ENCODE data around the gene TPST2. TPM values are rescaled to one million over a fixed set of nuclear protein-coding genes. Genes with fewer than 3 reads are reported as not detected.

TPST2 gene
- total RNA-seq, 1 donor from 2014 or later, result 11.0 TPM

GRCh38 chr22:26593763-26594162, 3.8 kb upstream of the TPST2 start:
- DNase-seq (no peak), ATAC-seq (ENCODE audit: low read depth) (no peak)
- TF ChIP-seq CTCF (IDR thresholded peaks at IDR 0.05), result no peak
- Mint-ChIP-seq H3K4me3 (no peak overlapping the region), H3K9me3 (no peaks in the 10 kb centered on the region), H3K27me3 (peaks cover 2% of the 10 kb centered on the region), H3K27ac (no peak overlapping the region), H3K4me1 (peaks cover 24% of the 10 kb centered on the region), H3K36me3 (ENCODE audit: low read depth) (no peaks in the 10 kb centered on the region)
- ChIA-PET CTCF (no interaction called here), POLR2A (no interaction called here)
- intact Hi-C loops (cut with micrococcal nuclease), result loop anchor here (5.0 kb wide), 1 partner anchor 161 kb away; no protein-coding TSS in a partner anchor

GRCh38 chr22:26592421-26592891, 2.5 kb upstream of the TPST2 start:
- ATAC-seq (ENCODE audit: low read depth) (no peak), DNase-seq (no peak)
- no peak for TF ChIP-seq CTCF (IDR thresholded peaks at IDR 0.05)
- Mint-ChIP-seq H3K4me1 (peaks cover 31% of the 10 kb centered on the region), H3K27me3 (no peaks in the 10 kb centered on the region), H3K4me3 (no peak overlapping the region), H3K9me3 (no peaks in the 10 kb centered on the region), H3K36me3 (ENCODE audit: low read depth) (no peaks in the 10 kb centered on the region), H3K27ac (peak overlapping the region; percentile 0)
- CTCF ChIA-PET, result no interaction called here
- POLR2A ChIA-PET, result no interaction called here
- intact Hi-C loops (cut with micrococcal nuclease), result loop anchor here (5.0 kb wide), 1 partner anchor 160 kb away; no protein-coding TSS in a partner anchor

- H3K27ac Mint-ChIP-seq, result peak overlapping the region; percentile 30
- no peaks in the 10 kb centered on the region for H3K27me3 Mint-ChIP-seq
- intact Hi-C loops (cut with micrococcal nuclease), result loop anchor here (5.0 kb wide), 1 partner anchor 107 kb away; the partner anchor contains the start of genes HPS4 and SRRD
- DNase-seq (no peak), ATAC-seq (ENCODE audit: low read depth) (peak; percentile 29)
- no peaks in the 10 kb centered on the region for H3K36me3 Mint-ChIP-seq (ENCODE audit: low read depth)
- H3K4me3 Mint-ChIP-seq, result peak overlapping the region; percentile 86
- no peak for TF ChIP-seq CTCF (IDR thresholded peaks at IDR 0.05)
- POLR2A ChIA-PET, result interaction anchor here (1.3 to 1.4 kb wide), 2 partner anchors 54 to 1330 kb away, joined by 3 read pairs; partner anchors contain the start of gene PITPNB
- no peaks in the 10 kb centered on the region for H3K9me3 Mint-ChIP-seq
- CTCF ChIA-PET, result no interaction called here
- H3K4me1 Mint-ChIP-seq, result peaks cover 39% of the 10 kb centered on the region
Observed at GRCh38 chr22:26589367-26589844, 526 bp downstream of the TPST2 start.

- intact Hi-C loops (cut with micrococcal nuclease), result loop anchor here (5.0 kb wide), 1 partner anchor 107 kb away; the partner anchor contains the start of genes HPS4 and SRRD
Observed at GRCh38 chr22:26588729-26589366, 1.1 kb downstream of the TPST2 start.

More at GRCh38 chr22:26588729-26589366, 1.1 kb downstream of the TPST2 start:
- no peak for DNase-seq
- Mint-ChIP-seq H3K27me3 (no peaks in the 10 kb centered on the region), H3K9me3 (no peaks in the 10 kb centered on the region), H3K4me3 (peak overlapping the region; percentile 86), H3K4me1 (peaks cover 43% of the 10 kb centered on the region), H3K36me3 (ENCODE audit: low read depth) (no peaks in the 10 kb centered on the region), H3K27ac (peak overlapping the region; percentile 30)
- ChIA-PET POLR2A (interaction anchor here (1.3 to 1.6 kb wide), 2 partner anchors 53 to 76 kb away, joined by 3 to 5 read pairs; partner anchors contain the start of gene TFIP11), CTCF (no interaction called here)
- no peak for TF ChIP-seq CTCF (IDR thresholded peaks at IDR 0.05)
- no peak for ATAC-seq (ENCODE audit: low read depth)
